NCI-H1105 treated with DMSO at 0.1 percent for 48 hours (cell line): ENCODE data around the gene STK36.

ENCODE experiments used
- DNase-seq: peaks from one replicate; lab custom pipeline; 2025; lab: John Stamatoyannopoulos, UW

Gene STK36

GRCh38 chr2:218671654-218672566 lies at the start of gene STK36, which contains the start of gene RNF25:
Gene STK36 (plus strand): TSS chr2:218672086. CDS start chr2:218672830, 744 bp downstream.
Gene RNF25 (minus strand): TSS chr2:218672002. CDS start chr2:218671970, 32 bp downstream.
- DNase-seq, result peak; percentile 89

GRCh38 chr2:218622606-218623365 lies 49.1 kb upstream of the STK36 start:
- DNase-seq, result no peak

GRCh38 chr2:218623366-218623705 lies 48.5 kb upstream of the STK36 start:
- no peak for DNase-seq

- DNase-seq, result no peak
Observed at GRCh38 chr2:218626369-218626768, 45.5 kb upstream of the STK36 start.

- no peak for DNase-seq
Observed at GRCh38 chr2:218627939-218628338, 43.9 kb upstream of the STK36 start.

GRCh38 chr2:218631837-218632236 lies 40.0 kb upstream of the STK36 start:
- DNase-seq, result peak; percentile 7

- no peak for DNase-seq
Observed at GRCh38 chr2:218635719-218636118, 36.2 kb upstream of the STK36 start.

GRCh38 chr2:218638372-218638771 lies 33.5 kb upstream of the STK36 start:
- DNase-seq, result no peak

- no peak for DNase-seq
Observed at GRCh38 chr2:218642121-218642656, 29.7 kb upstream of the STK36 start.

GRCh38 chr2:218642786-218643185 lies 29.1 kb upstream of the STK36 start:
- no peak for DNase-seq

GRCh38 chr2:218643751-218644310 lies 28.1 kb upstream of the STK36 start:
- no peak for DNase-seq

- DNase-seq, result no peak
Observed at GRCh38 chr2:218644721-218645120, 27.2 kb upstream of the STK36 start.

- DNase-seq, result no peak
Observed at GRCh38 chr2:218645126-218645525, 26.8 kb upstream of the STK36 start.

GRCh38 chr2:218648088-218648786 lies 23.6 kb upstream of the STK36 start:
- DNase-seq, result peak; percentile 18

GRCh38 chr2:218648787-218649100 lies 23.1 kb upstream of the STK36 start:
- no peak for DNase-seq

- DNase-seq, result no peak
Observed at GRCh38 chr2:218655751-218656150, 16.1 kb upstream of the STK36 start.

GRCh38 chr2:218658671-218659257 lies 13.1 kb upstream of the STK36 start:
- DNase-seq, result peak; percentile 46

- peak; percentile 87 for DNase-seq
Observed at GRCh38 chr2:218659258-218659987, 12.5 kb upstream of the STK36 start, which contains the start of the genes BCS1L and ZNF142. Gene BCS1L (plus strand): TSS chr2:218659683. CDS start chr2:218660988, 1,305 bp downstream. Gene ZNF142 (minus strand): TSS chr2:218659623. CDS start chr2:218656429, 3,194 bp downstream.

- no peak for DNase-seq
Observed at GRCh38 chr2:218659988-218660358, 11.9 kb upstream of the STK36 start.

- DNase-seq, result no peak
Observed at GRCh38 chr2:218662377-218662776, 9.5 kb upstream of the STK36 start.

GRCh38 chr2:218662827-218663226 lies 9.1 kb upstream of the STK36 start:
- DNase-seq, result no peak
